Measurements from ENCODE around the gene DIPK1A. TPM values are rescaled to one million over a fixed set of nuclear protein-coding genes. Genes with fewer than 3 reads are reported as not detected.

DIPK1A gene
- total RNA-seq, 1 experiment from 2014 or later, result 10.5 TPM

GRCh38 chr1:92876351-92876750 lies 84.9 kb downstream of the DIPK1A start:
- H3K27ac ChIP-seq, result no peak overlapping the region
- no peaks in the 10 kb centered on the region for H3K4me1 ChIP-seq (replicated peaks; ENCODE audit: insufficient read depth)
- no peaks in the 10 kb centered on the region for H3K36me3 ChIP-seq (ENCODE audit: low read depth)
- H3F3A ChIP-seq (ENCODE audit: insufficient read depth, low read depth), result no peaks in the 10 kb centered on the region
- no peak for TF ChIP-seq CTCF (conservative IDR thresholded peaks at IDR 0.05)
- TF ChIP-seq EZH2 (IDR thresholded peaks at IDR 0.05; ENCODE audit: low read depth), result no peak
- H3K4me3 ChIP-seq, result no peak overlapping the region
- POLR2A ChIA-PET (ENCODE audit: unreplicated experiment), result no interaction called here
- CTCF ChIA-PET, result no interaction called here
- no peaks in the 10 kb centered on the region for H3K9me2 ChIP-seq (ENCODE audit: insufficient read depth)
- H3K9me3 ChIP-seq (ENCODE audit: insufficient read depth, low read depth), result peaks cover 5% of the 10 kb centered on the region; the same call in 1 of the 2 replicates
- no peak overlapping the region for H2AFZ ChIP-seq
- H4K20me1 ChIP-seq (ENCODE audit: insufficient read depth), result no peaks in the 10 kb centered on the region
- DNase-seq, result no peak
- H3K27me3 ChIP-seq (ENCODE audit: insufficient read depth, low read depth), result no peaks in the 10 kb centered on the region
- no peaks in the 10 kb centered on the region for H3K79me2 ChIP-seq (ENCODE audit: low read depth)
- BruUV-seq (replicated peaks), result no TSS peak
- no peak overlapping the region for H3K4me2 ChIP-seq
- intact Hi-C loops (cut with micrococcal nuclease; ENCODE audit: unreplicated experiment), result no loop called here

- intact Hi-C loops (cut with micrococcal nuclease; ENCODE audit: unreplicated experiment), result no loop called here
- POLR2A ChIA-PET (ENCODE audit: unreplicated experiment), result interaction anchor here (0.6 kb wide), 1 partner anchor 746 kb away, joined by 5 read pairs; no protein-coding TSS in a partner anchor
- CTCF ChIA-PET, result interaction anchor here (0.7 kb wide), 1 partner anchor 28 kb away, joined by 8 read pairs; no protein-coding TSS in a partner anchor
These were observed 86.3 kb downstream of the DIPK1A start for GRCh38 chr1:92874987-92875386.

GRCh38 chr1:92872719-92873118 lies 88.5 kb downstream of the DIPK1A start:
- TF ChIP-seq CTCF (conservative IDR thresholded peaks at IDR 0.05) (no peak), EZH2 (IDR thresholded peaks at IDR 0.05; ENCODE audit: low read depth) (no peak)
- H3K4me2 ChIP-seq, result no peak overlapping the region
- POLR2A ChIA-PET (ENCODE audit: unreplicated experiment), result no interaction called here
- H2AFZ ChIP-seq, result no peak overlapping the region
- CTCF ChIA-PET, result no interaction called here
- H3K27me3 ChIP-seq (ENCODE audit: insufficient read depth, low read depth), result no peaks in the 10 kb centered on the region
- no peak for DNase-seq
- H3K36me3 ChIP-seq (ENCODE audit: low read depth), result no peaks in the 10 kb centered on the region
- no peaks in the 10 kb centered on the region for H3F3A ChIP-seq (ENCODE audit: insufficient read depth, low read depth)
- no TSS peak for BruUV-seq (replicated peaks)
- no peak overlapping the region for H3K27ac ChIP-seq
- no peak overlapping the region for H3K4me3 ChIP-seq
- no peaks in the 10 kb centered on the region for H3K79me2 ChIP-seq (ENCODE audit: low read depth)
- H4K20me1 ChIP-seq (ENCODE audit: insufficient read depth), result no peaks in the 10 kb centered on the region
- no peaks in the 10 kb centered on the region for H3K4me1 ChIP-seq (replicated peaks; ENCODE audit: insufficient read depth)
- H3K9me2 ChIP-seq (ENCODE audit: insufficient read depth), result no peaks in the 10 kb centered on the region
- H3K9me3 ChIP-seq (ENCODE audit: insufficient read depth, low read depth), result peaks cover 3% of the 10 kb centered on the region; the same call in 1 of the 2 replicates
- intact Hi-C loops (cut with micrococcal nuclease; ENCODE audit: unreplicated experiment), result no loop called here

More at GRCh38 chr1:92874987-92875386, 86.3 kb downstream of the DIPK1A start:
- Histone ChIP-seq H3K9me3 (ENCODE audit: insufficient read depth, low read depth) (peaks cover 3% of the 10 kb centered on the region; the same call in 1 of the 2 replicates), H3K4me1 (replicated peaks; ENCODE audit: insufficient read depth) (no peaks in the 10 kb centered on the region), H2AFZ (no peak overlapping the region), H3F3A (ENCODE audit: insufficient read depth, low read depth) (no peaks in the 10 kb centered on the region), H3K4me2 (no peak overlapping the region), H3K4me3 (no peak overlapping the region), H3K9me2 (ENCODE audit: insufficient read depth) (no peaks in the 10 kb centered on the region), H3K27ac (no peak overlapping the region), H4K20me1 (ENCODE audit: insufficient read depth) (no peaks in the 10 kb centered on the region), H3K36me3 (ENCODE audit: low read depth) (no peaks in the 10 kb centered on the region), H3K79me2 (ENCODE audit: low read depth) (no peaks in the 10 kb centered on the region), H3K27me3 (ENCODE audit: insufficient read depth, low read depth) (no peaks in the 10 kb centered on the region)
- DNase-seq, result no peak
- BruUV-seq (replicated peaks), result no TSS peak
- TF ChIP-seq CTCF (conservative IDR thresholded peaks at IDR 0.05) (no peak), EZH2 (IDR thresholded peaks at IDR 0.05; ENCODE audit: low read depth) (no peak)

All from PC-9 (cell line).